ENCODE results near the gene GPR180.

The GPR180 gene

DNA sequence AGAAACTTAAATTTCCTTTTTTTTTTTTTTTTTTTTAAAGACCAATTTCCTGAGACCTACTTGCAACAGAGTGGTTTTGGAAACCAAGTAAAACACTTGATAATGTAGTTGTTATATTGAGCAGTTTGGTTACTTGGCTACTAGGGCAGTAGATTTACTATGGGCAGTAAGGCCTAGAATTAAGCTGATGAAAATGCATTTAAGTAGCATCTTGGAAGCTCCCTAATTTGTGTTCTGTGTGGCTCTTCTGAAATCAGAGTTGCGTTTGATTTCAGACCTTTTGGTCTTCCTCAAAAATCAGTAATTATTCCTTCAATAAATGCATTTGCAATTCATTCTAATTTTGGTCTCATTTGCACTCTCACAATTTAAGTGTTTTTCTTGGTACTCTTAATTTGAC lies 810 bp downstream of the GPR180 start:
- no peak overlapping the region for H2BK12ac ChIP-seq (ENCODE audit: low read length in 2 of 2)
- 20% methylated on average over 1 of the region's 1 CpG for WGBS
- peak overlapping the region; percentile 91 for H3K4me2 ChIP-seq (ENCODE audit: low read length, poor library complexity, severe bottlenecking)
- H2BK15ac ChIP-seq (ENCODE audit: low read depth, poor library complexity, severe bottlenecking): no peak overlapping the region
- peak overlapping the region; percentile 96 to 99 for H3K4me3 ChIP-seq (ENCODE audit: insufficient read depth in 1 of 2, low read depth in 1 of 2, low read length in 2 of 2)
- peaks cover 14% of the 10 kb centered on the region for H3K79me1 ChIP-seq (replicated peaks; ENCODE audit: low read length, poor library complexity, severe bottlenecking)
- no peak overlapping the region for H3K27ac ChIP-seq (ENCODE audit: low read length, poor library complexity, severe bottlenecking)
- H3K4me1 ChIP-seq (ENCODE audit: control insufficient read depth, insufficient read depth, low read depth, low read length): no peaks in the 10 kb centered on the region
- H3K9me3 ChIP-seq (ENCODE audit: control insufficient read depth, low read length): no peaks in the 10 kb centered on the region
- no peak overlapping the region for H3K4ac ChIP-seq (ENCODE audit: low read depth in 1 of 2, low read length in 2 of 2)
- H3K27me3 ChIP-seq (ENCODE audit: control insufficient read depth in 1 of 2, insufficient read depth in 1 of 2, low read length in 2 of 2): no peaks in the 10 kb centered on the region
- no peak overlapping the region for H4K91ac ChIP-seq (ENCODE audit: low read length)
- no peak overlapping the region for H2BK5ac ChIP-seq (ENCODE audit: low read depth, low read length, poor library complexity, severe bottlenecking)
- DNase-seq: no peak
- no peak overlapping the region for H2AK5ac ChIP-seq (ENCODE audit: low read length, severe bottlenecking)
- H2AFZ ChIP-seq (ENCODE audit: low read depth, low read length): no peak overlapping the region
- peak overlapping the region; percentile 93 for H3K9ac ChIP-seq (ENCODE audit: low read length)
- no peak overlapping the region for H2BK120ac ChIP-seq (ENCODE audit: low read depth, low read length)
- no peak overlapping the region for H4K8ac ChIP-seq (ENCODE audit: low read length)
- no peak overlapping the region for H3K18ac ChIP-seq (ENCODE audit: low read depth in 1 of 2, low read length in 2 of 2)
- no peak overlapping the region for H3K14ac ChIP-seq (ENCODE audit: low read length in 2 of 2)
- H3K23ac ChIP-seq (ENCODE audit: low read length in 2 of 2): peak overlapping the region in 1 of 2 experiments; percentile 79
- peaks cover 0 to 22% of the 10 kb centered on the region in 2 experiments for H3K36me3 ChIP-seq (ENCODE audit: control insufficient read depth in 1 of 2, insufficient read depth in 2 of 2, low read depth in 1 of 2, low read length in 2 of 2)

DNA sequence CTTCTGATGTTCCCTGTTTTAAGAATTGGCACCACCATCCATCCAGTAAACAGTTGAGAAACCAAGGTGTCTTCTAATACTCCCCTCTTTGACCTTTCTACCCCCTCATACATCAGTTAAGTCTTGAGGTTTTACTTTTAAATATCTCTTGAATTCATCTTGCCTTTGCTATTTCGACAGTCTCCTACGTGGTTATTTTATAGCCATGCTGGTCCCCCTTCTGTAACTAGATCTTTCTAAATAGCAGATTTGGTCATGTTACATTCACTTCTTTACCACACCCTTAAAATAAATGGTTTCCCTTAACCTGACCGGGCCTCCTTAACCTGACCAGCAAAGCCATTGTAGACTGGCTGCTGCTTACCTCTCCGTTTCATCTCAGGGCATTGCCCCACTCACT lies 5.4 kb downstream of the GPR180 start:
- Histone ChIP-seq H3K14ac (ENCODE audit: low read length in 2 of 2) (no peak overlapping the region), H3K23ac (ENCODE audit: low read length in 2 of 2) (no peak overlapping the region), H2BK12ac (ENCODE audit: low read length in 2 of 2) (no peak overlapping the region), H2AFZ (ENCODE audit: low read depth, low read length) (no peak overlapping the region), H3K27ac (ENCODE audit: low read length, poor library complexity, severe bottlenecking) (no peak overlapping the region), H3K36me3 (ENCODE audit: control insufficient read depth in 1 of 2, insufficient read depth in 2 of 2, low read depth in 1 of 2, low read length in 2 of 2) (peaks cover 4 to 63% of the 10 kb centered on the region in 2 experiments), H3K4me3 (ENCODE audit: insufficient read depth in 1 of 2, low read depth in 1 of 2, low read length in 2 of 2) (no peak overlapping the region), H2BK120ac (ENCODE audit: low read depth, low read length) (no peak overlapping the region), H3K27me3 (ENCODE audit: control insufficient read depth in 1 of 2, insufficient read depth in 1 of 2, low read length in 2 of 2) (no peaks in the 10 kb centered on the region), H4K8ac (ENCODE audit: low read length) (no peak overlapping the region), H2BK15ac (ENCODE audit: low read depth, poor library complexity, severe bottlenecking) (no peak overlapping the region), H2BK5ac (ENCODE audit: low read depth, low read length, poor library complexity, severe bottlenecking) (no peak overlapping the region), H4K91ac (ENCODE audit: low read length) (no peak overlapping the region), H3K79me1 (replicated peaks; ENCODE audit: low read length, poor library complexity, severe bottlenecking) (peaks cover 19% of the 10 kb centered on the region), H2AK5ac (ENCODE audit: low read length, severe bottlenecking) (no peak overlapping the region), H3K9ac (ENCODE audit: low read length) (no peak overlapping the region), H3K4ac (ENCODE audit: low read depth in 1 of 2, low read length in 2 of 2) (no peak overlapping the region), H3K4me2 (ENCODE audit: low read length, poor library complexity, severe bottlenecking) (no peak overlapping the region), H3K9me3 (ENCODE audit: control insufficient read depth, low read length) (no peaks in the 10 kb centered on the region), H3K18ac (ENCODE audit: low read depth in 1 of 2, low read length in 2 of 2) (no peak overlapping the region), H3K4me1 (ENCODE audit: control insufficient read depth, insufficient read depth, low read depth, low read length) (no peaks in the 10 kb centered on the region)
- WGBS: 97% methylated on average over 4 of the region's 4 CpGs
- DNase-seq: no peak

DNA sequence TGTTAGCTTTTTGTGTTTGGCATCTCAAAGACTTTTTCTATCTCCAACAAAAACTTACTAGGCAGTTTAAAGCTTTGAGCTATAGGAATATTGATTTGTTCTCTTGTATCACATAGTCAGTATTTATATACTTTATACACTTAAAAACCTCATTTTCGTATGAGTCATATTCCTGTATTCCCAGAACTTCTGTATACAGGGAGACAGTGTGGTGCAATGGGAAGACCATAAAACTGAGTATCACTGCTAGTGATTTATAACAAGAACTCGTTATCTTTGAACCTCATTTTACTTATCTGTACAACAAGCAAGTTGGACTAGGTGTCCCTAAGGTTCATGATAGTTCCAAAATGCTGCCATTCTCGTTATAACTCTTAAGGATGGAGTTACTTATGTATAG lies 6.3 kb downstream of the GPR180 start:
- Histone ChIP-seq H3K23ac (ENCODE audit: low read length in 2 of 2) (no peak overlapping the region), H3K4me2 (ENCODE audit: low read length, poor library complexity, severe bottlenecking) (no peak overlapping the region), H2BK12ac (ENCODE audit: low read length in 2 of 2) (no peak overlapping the region), H3K4ac (ENCODE audit: low read depth in 1 of 2, low read length in 2 of 2) (no peak overlapping the region), H3K9me3 (ENCODE audit: control insufficient read depth, low read length) (no peaks in the 10 kb centered on the region), H3K27me3 (ENCODE audit: control insufficient read depth in 1 of 2, insufficient read depth in 1 of 2, low read length in 2 of 2) (no peaks in the 10 kb centered on the region), H3K18ac (ENCODE audit: low read depth in 1 of 2, low read length in 2 of 2) (no peak overlapping the region), H3K4me3 (ENCODE audit: insufficient read depth in 1 of 2, low read depth in 1 of 2, low read length in 2 of 2) (no peak overlapping the region), H2AK5ac (ENCODE audit: low read length, severe bottlenecking) (no peak overlapping the region), H3K4me1 (ENCODE audit: control insufficient read depth, insufficient read depth, low read depth, low read length) (no peaks in the 10 kb centered on the region), H4K8ac (ENCODE audit: low read length) (no peak overlapping the region), H3K9ac (ENCODE audit: low read length) (no peak overlapping the region), H3K36me3 (ENCODE audit: control insufficient read depth in 1 of 2, insufficient read depth in 2 of 2, low read depth in 1 of 2, low read length in 2 of 2) (peaks cover 4 to 71% of the 10 kb centered on the region in 2 experiments), H2AFZ (ENCODE audit: low read depth, low read length) (no peak overlapping the region), H2BK5ac (ENCODE audit: low read depth, low read length, poor library complexity, severe bottlenecking) (no peak overlapping the region), H2BK120ac (ENCODE audit: low read depth, low read length) (no peak overlapping the region), H4K91ac (ENCODE audit: low read length) (no peak overlapping the region), H3K14ac (ENCODE audit: low read length in 2 of 2) (no peak overlapping the region), H2BK15ac (ENCODE audit: low read depth, poor library complexity, severe bottlenecking) (no peak overlapping the region), H3K27ac (ENCODE audit: low read length, poor library complexity, severe bottlenecking) (no peak overlapping the region), H3K79me1 (replicated peaks; ENCODE audit: low read length, poor library complexity, severe bottlenecking) (peaks cover 19% of the 10 kb centered on the region)
- DNase-seq: peak; percentile 40
- no CpG with 5 or more reads among the region's 3 CpGs for WGBS

DNA sequence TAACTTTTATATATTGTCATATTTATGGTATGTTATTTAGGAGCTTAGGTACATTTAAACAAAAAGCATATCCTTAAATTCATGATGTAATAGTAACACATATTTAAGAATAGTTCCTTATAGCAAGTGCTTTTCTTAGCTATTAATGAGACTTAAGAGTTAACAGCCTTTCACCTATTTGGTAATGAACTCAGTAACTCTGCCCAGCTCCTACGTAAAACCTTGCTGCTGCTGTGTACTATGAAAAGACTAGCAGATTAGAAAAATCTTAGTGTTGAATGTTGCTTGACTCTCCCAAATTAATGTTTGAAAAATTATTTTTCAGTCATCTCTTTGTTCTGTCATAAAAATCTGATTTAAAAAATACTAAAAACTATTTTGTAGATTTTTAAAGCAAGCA lies 6.9 kb downstream of the GPR180 start:
- no peak overlapping the region for H2AFZ ChIP-seq (ENCODE audit: low read depth, low read length)
- no peaks in the 10 kb centered on the region for H3K4me1 ChIP-seq (ENCODE audit: control insufficient read depth, insufficient read depth, low read depth, low read length)
- no peak overlapping the region for H3K4ac ChIP-seq (ENCODE audit: low read depth in 1 of 2, low read length in 2 of 2)
- H3K27ac ChIP-seq (ENCODE audit: low read length, poor library complexity, severe bottlenecking): no peak overlapping the region
- peaks cover 4 to 78% of the 10 kb centered on the region in 2 experiments for H3K36me3 ChIP-seq (ENCODE audit: control insufficient read depth in 1 of 2, insufficient read depth in 2 of 2, low read depth in 1 of 2, low read length in 2 of 2)
- no peak overlapping the region for H2BK12ac ChIP-seq (ENCODE audit: low read length in 2 of 2)
- H3K4me3 ChIP-seq (ENCODE audit: insufficient read depth in 1 of 2, low read depth in 1 of 2, low read length in 2 of 2): no peak overlapping the region
- H3K23ac ChIP-seq (ENCODE audit: low read length in 2 of 2): no peak overlapping the region
- DNase-seq: no peak
- H3K27me3 ChIP-seq (ENCODE audit: control insufficient read depth in 1 of 2, insufficient read depth in 1 of 2, low read length in 2 of 2): no peaks in the 10 kb centered on the region
- no peak overlapping the region for H3K4me2 ChIP-seq (ENCODE audit: low read length, poor library complexity, severe bottlenecking)
- H2BK120ac ChIP-seq (ENCODE audit: low read depth, low read length): no peak overlapping the region
- no peak overlapping the region for H4K8ac ChIP-seq (ENCODE audit: low read length)
- no peak overlapping the region for H3K18ac ChIP-seq (ENCODE audit: low read depth in 1 of 2, low read length in 2 of 2)
- H3K9me3 ChIP-seq (ENCODE audit: control insufficient read depth, low read length): no peaks in the 10 kb centered on the region
- no CpG with 5 or more reads among the region's 1 CpG for WGBS
- no peak overlapping the region for H3K14ac ChIP-seq (ENCODE audit: low read length in 2 of 2)
- no peak overlapping the region for H2BK15ac ChIP-seq (ENCODE audit: low read depth, poor library complexity, severe bottlenecking)
- H2BK5ac ChIP-seq (ENCODE audit: low read depth, low read length, poor library complexity, severe bottlenecking): no peak overlapping the region
- H3K79me1 ChIP-seq (replicated peaks; ENCODE audit: low read length, poor library complexity, severe bottlenecking): peaks cover 20% of the 10 kb centered on the region
- peak overlapping the region; percentile 25 for H3K9ac ChIP-seq (ENCODE audit: low read length)
- no peak overlapping the region for H4K91ac ChIP-seq (ENCODE audit: low read length)
- H2AK5ac ChIP-seq (ENCODE audit: low read length, severe bottlenecking): no peak overlapping the region

Measured in mesenchymal stem cell (in vitro differentiated cells and primary cell).